OCI-LY1 (cell line): ENCODE results near the gene FARS2.

Experiments
- H2AFZ ChIP-seq: fragments of 200-600 bp; sonication (generic), shearing (Covaris generic); 2 replicates; pipeline ENCODE4 v1.6.0; 2014; ENCODE audit warnings: antibody characterized with exemption, mild to moderate bottlenecking, low read length
- H3F3A ChIP-seq: fragments of 200-600 bp; sonication (generic), shearing (Covaris generic); 2 replicates; pipeline ENCODE4 v1.6.0; 2014; ENCODE audit warnings: mild to moderate bottlenecking, antibody characterized with exemption, low read length, moderate library complexity; ENCODE audit not compliant: insufficient read depth
- H3K27ac ChIP-seq: fragments of 200-600 bp; sonication (generic); 2 replicates; pipeline ENCODE4 v1.5.1; 2014; ENCODE audit warnings: low read length, mixed run types, mild to moderate bottlenecking, low read depth; ENCODE audit not compliant: poor library complexity, severe bottlenecking
- H3K27me3 ChIP-seq: fragments of 200-600 bp; sonication (generic); 2 replicates; pipeline ENCODE4 v1.6.0; 2014; ENCODE audit warnings: antibody characterized with exemption, mild to moderate bottlenecking, low read length, moderate library complexity; ENCODE audit not compliant: insufficient read depth
- H3K36me3 ChIP-seq: fragments of 200-600 bp; sonication (generic); 2 replicates; pipeline ENCODE4 v1.6.1; 2014; ENCODE audit warnings: mild to moderate bottlenecking, antibody characterized with exemption, low read length, moderate library complexity, mixed read lengths; ENCODE audit not compliant: insufficient read depth
- H3K4me1 ChIP-seq: fragments of 200-600 bp; sonication (generic); 2 replicates; pipeline ENCODE4 v1.5.1; 2014; ENCODE audit warnings: mild to moderate bottlenecking, low read length, moderate library complexity; ENCODE audit not compliant: insufficient read depth, severe bottlenecking
- H3K4me2 ChIP-seq: fragments of 200-600 bp; sonication (generic), shearing (Covaris generic); 2 replicates; pipeline ENCODE4 v1.6.1; 2014; ENCODE audit warnings: low read length
- H3K4me3 ChIP-seq: fragments of 200-600 bp; sonication (generic); 2 replicates; pipeline ENCODE4 v1.5.1; 2014; ENCODE audit warnings: low read length, low read depth, mild to moderate bottlenecking, mixed read lengths; ENCODE audit not compliant: poor library complexity, severe bottlenecking
- H3K79me2 ChIP-seq: fragments of 200-600 bp; shearing (Covaris generic); 2 replicates; pipeline ENCODE4 v1.6.1; 2016; ENCODE audit warnings: mixed run types, low read length, mixed read lengths; ENCODE audit not compliant: insufficient read depth
- H3K9ac ChIP-seq: fragments of 200-600 bp; sonication (generic), shearing (Covaris generic); 2 replicates; pipeline ENCODE4 v1.6.1; 2014; ENCODE audit warnings: mild to moderate bottlenecking, low read length, mixed read lengths
- H3K9me2 ChIP-seq: fragments of 200-600 bp; sonication (generic), shearing (Covaris generic); 2 replicates; pipeline ENCODE4 v1.6.1; 2014; ENCODE audit warnings: low read depth, mild to moderate bottlenecking, low read length, mixed read lengths
- H3K9me3 ChIP-seq: fragments of 200-600 bp; shearing (Covaris generic); 2 replicates; pipeline ENCODE4 v1.6.1; 2014; ENCODE audit warnings: low read length, mixed read lengths
- H4K20me1 ChIP-seq: fragments of 200-600 bp; sonication (generic), shearing (Covaris generic); 2 replicates; pipeline ENCODE4 v1.6.0; 2016; ENCODE audit warnings: mild to moderate bottlenecking, low read length; ENCODE audit not compliant: insufficient read depth
- CTCF ChIP-seq: fragments of 200-600 bp; sonication (generic), shearing (Covaris generic); IDR thresholded peaks from 2 replicates; pipeline ENCODE4 v1.5.1; 2017; ENCODE audit warnings: mild to moderate bottlenecking, antibody characterized with exemption, low read length, moderate library complexity, mixed read lengths
- EZH2 ChIP-seq: fragments of 200-600 bp; sonication (generic), shearing (Covaris generic); IDR thresholded peaks from 2 replicates; pipeline ENCODE4 v1.8.0; 2017; ENCODE audit warnings: borderline replicate concordance, mixed run types, mild to moderate bottlenecking, antibody characterized with exemption, low read length, moderate library complexity, mixed read lengths

Gene FARS2

DNA sequence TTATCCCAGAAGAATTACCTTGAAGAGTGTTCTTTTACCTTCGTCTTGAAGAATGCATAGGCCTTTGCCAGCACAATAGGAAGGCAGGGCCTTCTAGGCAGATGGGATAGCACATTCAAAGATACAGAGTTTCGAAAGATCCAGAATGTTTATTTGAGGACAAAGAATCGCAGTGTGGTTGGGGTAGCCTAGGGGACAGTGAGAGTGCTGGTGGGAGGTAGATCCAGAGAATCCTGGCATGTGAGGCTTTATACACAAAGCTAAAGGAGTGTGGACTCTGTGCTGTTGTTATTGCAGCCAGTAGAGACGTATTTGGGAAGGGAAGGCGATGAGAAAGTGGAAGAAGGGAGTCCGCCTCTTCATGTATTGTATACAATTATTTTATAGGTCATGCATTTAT lies 186.6 kb downstream of the FARS2 start:
- Histone ChIP-seq H4K20me1 (no peaks in the 10 kb centered on the region), H3K27me3 (no peaks in the 10 kb centered on the region), H3K4me3 (no peak overlapping the region), H3K9me2 (no peaks in the 10 kb centered on the region), H3K4me2 (no peak overlapping the region), H3K79me2 (no peaks in the 10 kb centered on the region), H3K9ac (no peak overlapping the region), H3K27ac (no peak overlapping the region), H3F3A (no peaks in the 10 kb centered on the region), H3K36me3 (no peaks in the 10 kb centered on the region), H3K4me1 (peaks cover 11% of the 10 kb centered on the region), H3K9me3 (no peaks in the 10 kb centered on the region), H2AFZ (no peak overlapping the region)
- TF ChIP-seq EZH2: no peak
- TF ChIP-seq CTCF: no peak

DNA sequence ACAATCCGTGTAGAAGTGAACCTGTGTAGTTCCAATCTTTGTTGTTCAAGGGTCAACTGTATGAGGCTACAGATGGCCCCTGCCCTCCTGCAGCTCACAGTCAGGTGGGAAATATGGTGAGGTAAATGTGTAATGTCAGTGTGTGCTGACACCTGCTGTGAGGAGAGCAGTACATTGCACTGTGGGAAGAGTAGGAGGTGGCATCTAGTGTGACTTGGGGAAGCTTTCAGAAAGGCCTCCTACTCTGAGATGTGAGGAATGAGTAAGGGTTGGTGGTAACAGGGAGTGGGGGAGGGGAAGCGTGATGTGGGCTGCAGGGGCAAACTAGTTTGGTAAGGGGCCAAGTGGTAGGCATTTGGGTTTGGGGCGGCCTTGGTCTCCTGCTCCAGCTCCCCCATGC lies 188.8 kb downstream of the FARS2 start:
- H3K27ac ChIP-seq: no peak overlapping the region
- H3K9ac ChIP-seq: no peak overlapping the region
- no peaks in the 10 kb centered on the region for H3K36me3 ChIP-seq
- no peaks in the 10 kb centered on the region for H3K9me2 ChIP-seq
- H2AFZ ChIP-seq: no peak overlapping the region
- H3K9me3 ChIP-seq: no peaks in the 10 kb centered on the region
- H3F3A ChIP-seq: no peaks in the 10 kb centered on the region
- H3K27me3 ChIP-seq: no peaks in the 10 kb centered on the region
- no peak for TF ChIP-seq EZH2
- TF ChIP-seq CTCF: no peak
- no peak overlapping the region for H3K4me3 ChIP-seq
- H4K20me1 ChIP-seq: no peaks in the 10 kb centered on the region
- peaks cover 9% of the 10 kb centered on the region for H3K4me1 ChIP-seq
- H3K4me2 ChIP-seq: no peak overlapping the region
- H3K79me2 ChIP-seq: no peaks in the 10 kb centered on the region

GRCh38 chr6:5453546-5453945 lies 192.2 kb downstream of the FARS2 start:
- peaks cover 10% of the 10 kb centered on the region for H3K4me1 ChIP-seq
- no peak overlapping the region for H3K4me3 ChIP-seq
- H3K4me2 ChIP-seq: no peak overlapping the region
- H3K9me3 ChIP-seq: no peaks in the 10 kb centered on the region
- TF ChIP-seq CTCF (no peak), EZH2 (no peak)
- no peaks in the 10 kb centered on the region for H3K9me2 ChIP-seq
- no peaks in the 10 kb centered on the region for H3K79me2 ChIP-seq
- no peak overlapping the region for H2AFZ ChIP-seq
- no peaks in the 10 kb centered on the region for H4K20me1 ChIP-seq
- H3F3A ChIP-seq: no peaks in the 10 kb centered on the region
- H3K27me3 ChIP-seq: no peaks in the 10 kb centered on the region
- no peak overlapping the region for H3K9ac ChIP-seq
- no peaks in the 10 kb centered on the region for H3K36me3 ChIP-seq
- H3K27ac ChIP-seq: no peak overlapping the region
